ENCODE measurements around the gene ATAD2B.

ATAD2B gene

GRCh38 chr2:23905155-23905554, 21.8 kb downstream of the ATAD2B start:
- FAIRE-seq: no peak

DNA sequence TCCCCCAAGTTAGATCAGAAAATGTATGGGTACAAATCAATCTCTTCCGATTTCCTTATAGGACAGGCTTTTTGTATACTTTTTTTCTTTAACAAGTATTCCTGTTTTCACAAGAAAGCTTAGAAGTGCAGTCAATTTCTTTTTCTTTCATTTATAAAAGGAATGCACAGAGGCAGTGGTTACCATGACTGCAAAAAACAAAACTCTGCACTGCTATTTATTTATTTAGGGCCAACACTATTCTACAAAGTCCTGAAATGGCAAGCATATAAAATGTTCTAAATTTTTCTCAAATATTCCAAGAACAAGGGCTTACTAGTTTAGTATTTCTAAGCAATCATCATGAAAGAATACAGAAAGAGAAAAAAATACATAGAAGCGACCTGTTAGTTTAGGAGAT, 22.2 kb downstream of the ATAD2B start:
- FAIRE-seq: no peak

DNA sequence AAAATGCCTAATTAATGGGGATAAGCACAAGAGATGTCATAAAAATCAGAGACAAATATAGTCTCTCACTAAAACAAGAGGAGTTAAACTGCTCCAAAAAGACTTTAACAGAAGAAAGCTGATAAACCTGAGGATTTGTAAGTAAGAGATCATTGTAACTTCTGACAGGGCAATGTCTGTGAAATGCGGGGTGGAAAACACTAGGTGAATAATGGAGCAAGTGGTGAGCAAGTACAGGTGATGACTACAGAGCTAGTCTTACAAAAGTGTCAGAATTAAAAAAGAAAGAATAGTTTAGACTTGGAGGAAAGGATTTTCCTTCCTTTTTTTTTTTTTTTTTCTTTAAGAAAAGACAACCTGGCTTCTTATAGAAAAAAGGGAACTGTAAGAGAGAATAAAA, 22.7 kb downstream of the ATAD2B start:
- no peak for FAIRE-seq

DNA sequence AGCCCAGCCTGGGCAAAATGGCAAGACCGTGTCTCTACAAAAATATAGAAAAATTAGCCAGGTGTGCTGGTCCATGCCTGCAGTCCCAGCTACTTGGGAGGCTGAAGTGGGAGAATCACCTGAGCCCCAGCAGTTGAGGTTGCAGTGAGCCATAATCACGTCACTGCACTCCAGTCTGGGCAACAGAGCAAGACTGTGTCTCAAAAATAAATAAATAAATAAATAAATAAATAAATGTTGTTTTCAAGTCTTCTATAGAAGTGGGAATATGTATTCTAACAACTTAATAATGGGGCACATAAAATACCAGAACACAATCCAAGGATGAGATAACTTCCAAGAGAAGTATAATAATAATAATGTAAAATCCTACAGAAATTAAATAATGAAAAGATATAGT, 23.9 kb downstream of the ATAD2B start:
- FAIRE-seq: no peak

GRCh38 chr2:23901966-23902846, 24.7 kb downstream of the ATAD2B start:
- FAIRE-seq: no peak

DNA sequence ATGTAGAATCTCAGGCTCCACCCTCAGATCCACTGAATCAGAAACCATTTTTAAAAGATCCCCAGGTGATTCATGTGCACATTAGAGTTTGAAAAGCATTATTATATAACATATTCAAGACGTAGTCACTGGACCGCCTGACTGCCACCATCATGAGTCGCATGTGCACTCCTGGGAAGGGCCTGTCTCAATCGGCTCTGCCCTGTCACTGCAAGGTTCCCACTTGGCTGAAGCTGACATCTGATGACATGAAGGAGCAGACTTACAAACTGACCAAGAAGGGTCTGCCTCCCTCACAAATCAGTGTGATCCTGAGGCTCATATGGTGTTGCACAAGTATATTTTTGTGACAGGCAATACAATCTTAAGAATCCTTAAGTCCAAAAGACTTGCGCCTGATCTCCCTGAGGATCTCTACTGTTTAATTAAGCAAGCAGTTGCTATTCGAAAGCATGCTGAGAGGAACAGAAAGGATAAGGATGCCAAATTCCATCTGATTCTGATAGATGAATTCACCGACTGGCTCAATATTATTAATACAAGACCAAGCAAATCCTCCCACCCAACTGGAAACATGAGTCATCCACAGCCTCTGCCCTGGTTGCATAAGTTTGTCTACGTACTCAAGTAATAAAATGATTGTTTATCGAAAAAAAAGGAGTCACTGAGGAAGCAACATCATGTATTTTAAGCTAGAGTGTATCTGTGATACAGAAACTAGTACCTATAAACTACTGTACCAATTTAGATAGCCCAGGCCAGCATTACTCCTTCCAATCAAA, 26.2 kb downstream of the ATAD2B start:
- no peak for FAIRE-seq

GRCh38 chr2:23900133-23900532, 26.8 kb downstream of the ATAD2B start:
- no peak for FAIRE-seq

DNA sequence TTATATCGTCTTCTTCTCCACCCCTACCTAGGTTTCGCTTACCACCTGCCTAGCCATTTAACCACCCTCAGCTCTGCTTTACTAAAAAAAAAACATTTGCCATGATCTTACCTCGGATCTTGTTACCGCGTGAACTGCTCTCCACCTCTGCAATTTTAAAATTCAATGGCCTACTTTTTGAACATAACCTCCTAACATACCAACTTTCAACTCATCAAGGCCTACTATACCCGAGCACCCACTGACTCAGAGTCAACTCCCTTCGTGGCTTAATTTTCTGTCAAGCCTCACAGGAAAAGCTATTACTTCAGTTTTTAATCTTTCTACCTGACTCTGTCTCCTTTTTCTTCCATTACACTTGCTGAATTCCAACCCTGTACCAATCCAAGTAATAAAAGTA, 55.7 kb downstream of the ATAD2B start:
- no peak for FAIRE-seq

DNA sequence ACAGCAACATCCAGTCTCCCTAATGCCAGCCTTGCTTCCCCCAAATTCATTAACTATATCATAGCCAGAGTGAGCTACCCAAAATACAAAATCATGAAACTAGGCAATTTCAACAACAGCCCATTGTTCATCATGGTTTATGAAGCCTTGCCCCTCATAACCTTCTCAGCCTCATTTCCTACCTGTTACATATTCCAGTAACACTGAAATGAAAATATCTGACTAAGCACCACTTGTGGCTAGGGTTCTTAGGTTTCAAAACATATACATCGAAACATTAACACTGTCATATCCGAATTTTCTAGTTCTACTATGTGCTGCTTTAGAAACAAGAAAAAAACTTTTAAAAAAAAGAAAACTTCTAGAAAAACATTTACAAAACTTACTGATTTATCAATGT, 59.5 kb downstream of the ATAD2B start:
- no peak for FAIRE-seq

GRCh38 chr2:23862716-23863426, 64.1 kb downstream of the ATAD2B start:
- FAIRE-seq: no peak

- FAIRE-seq: no peak
These were observed 65.0 kb downstream of the ATAD2B start for GRCh38 chr2:23861952-23862351.

DNA sequence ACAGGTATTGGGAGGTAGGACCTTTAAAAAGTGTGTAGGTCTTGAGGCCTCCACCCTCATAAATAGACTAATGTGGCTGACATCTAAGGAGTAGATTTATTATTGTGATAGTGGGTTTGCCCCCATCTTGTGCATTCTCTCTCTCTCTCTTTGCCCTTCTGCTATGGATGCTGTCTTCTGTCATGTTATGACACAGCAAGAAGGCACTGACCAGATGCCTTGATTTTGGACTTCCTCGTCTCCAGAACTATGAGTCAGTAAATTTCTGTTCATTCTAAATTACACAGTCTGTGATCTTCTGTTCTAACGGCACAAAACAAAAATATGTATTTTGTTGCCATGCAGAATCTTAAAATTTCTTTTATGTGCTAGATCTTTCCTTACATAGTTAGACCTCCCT, 66.9 kb downstream of the ATAD2B start:
- no peak for FAIRE-seq

DNA sequence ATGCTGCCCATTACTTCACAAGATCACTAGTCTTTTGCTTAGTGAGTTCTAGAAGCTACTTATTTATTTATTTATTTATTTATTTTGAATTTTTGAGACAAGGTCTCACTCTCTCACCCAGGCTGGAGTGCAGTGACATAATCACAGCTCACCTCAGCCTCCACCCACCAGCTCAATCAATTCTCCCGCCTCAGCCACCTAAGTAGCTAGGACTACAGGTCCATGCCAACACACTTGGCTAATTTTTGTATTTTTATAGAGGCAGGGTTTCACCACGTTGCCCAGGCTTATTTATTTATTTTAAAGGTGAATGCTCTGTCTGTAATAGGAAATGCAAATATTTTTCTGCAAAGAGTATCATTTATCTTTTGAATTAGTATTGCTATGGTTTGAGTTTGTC, 67.7 kb downstream of the ATAD2B start:
- no peak for FAIRE-seq

GRCh38 chr2:23850564-23851256, 76.2 kb downstream of the ATAD2B start:
- FAIRE-seq: no peak

DNA sequence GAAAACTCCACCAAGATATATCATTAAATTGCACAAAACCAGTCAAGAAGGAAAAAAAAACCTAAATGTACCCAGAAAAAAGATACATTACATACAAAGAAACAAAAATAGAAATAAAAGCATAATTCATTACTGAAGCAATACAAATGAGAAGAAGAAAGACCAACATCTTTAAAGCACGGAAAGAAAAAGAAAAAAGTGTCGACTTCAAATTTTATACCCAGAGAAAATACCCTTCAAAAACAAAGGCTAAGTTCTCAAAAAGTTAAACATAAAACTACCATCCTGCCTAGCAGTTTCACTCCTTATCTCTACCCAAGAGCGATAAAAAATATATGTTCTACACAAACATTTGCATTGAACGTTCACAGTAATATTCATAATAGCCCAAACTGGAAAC, 82.0 kb downstream of the ATAD2B start:
- no peak for FAIRE-seq

DNA sequence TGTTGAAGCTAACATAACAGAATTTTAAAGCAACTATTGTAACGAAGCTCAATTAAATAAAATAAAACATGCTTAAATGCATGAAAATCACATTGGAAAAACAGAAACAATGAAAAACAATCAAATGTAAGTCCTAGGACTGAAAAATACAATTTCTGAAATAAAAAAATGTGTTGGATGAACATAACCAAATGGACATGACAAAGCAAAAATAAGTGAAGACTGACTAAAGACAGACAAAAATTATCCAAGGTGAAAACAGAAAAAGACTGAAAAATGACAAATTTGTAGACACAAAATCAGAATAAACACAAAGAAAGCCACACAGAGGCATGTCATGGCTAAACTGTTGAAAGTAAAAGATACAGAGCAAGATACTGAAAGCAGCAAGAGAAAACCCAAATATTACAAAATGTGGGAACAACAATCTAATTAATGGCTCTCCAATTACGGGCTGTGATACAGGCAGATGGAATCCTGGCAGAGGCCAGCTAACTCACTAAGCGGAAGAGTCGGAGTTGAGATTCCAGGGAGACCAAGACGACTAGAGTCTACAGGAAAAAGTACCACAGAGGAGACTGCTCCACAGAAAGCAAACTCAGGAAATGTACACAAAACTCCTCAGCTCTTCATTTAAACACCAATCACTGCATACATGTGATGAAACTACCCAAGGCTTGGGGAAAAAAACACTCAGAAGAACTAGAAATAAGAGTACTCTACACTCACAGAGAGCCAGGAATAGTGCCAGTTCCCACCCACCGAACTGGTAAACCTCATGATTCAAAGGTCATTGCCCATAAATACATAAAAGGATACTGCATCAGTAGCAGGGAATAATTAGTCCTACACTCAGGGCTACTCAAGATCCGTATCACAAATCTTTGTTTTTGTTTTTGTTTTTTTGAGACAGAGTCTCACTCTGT, 83.6 kb downstream of the ATAD2B start:
- FAIRE-seq: peak; percentile 20

GRCh38 chr2:23839919-23840578, 86.9 kb downstream of the ATAD2B start:
- FAIRE-seq: no peak

DNA sequence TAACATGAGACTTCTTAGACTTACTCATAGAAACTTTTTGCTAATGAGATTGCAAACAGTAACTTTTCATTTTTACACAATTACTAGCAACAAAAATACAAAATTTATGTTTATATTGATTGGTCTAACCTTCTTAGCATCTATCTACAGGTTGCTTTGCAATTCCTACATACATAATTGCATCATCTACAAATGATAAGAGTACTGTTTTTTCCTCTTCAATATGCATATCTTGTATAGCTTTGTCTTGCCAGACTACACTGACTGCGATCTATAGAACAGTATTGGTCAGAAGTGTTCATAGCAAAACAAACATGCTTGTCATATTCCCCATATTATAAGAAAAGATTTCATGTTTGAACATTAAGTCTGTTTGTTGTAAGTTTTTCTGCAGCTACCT, 87.9 kb downstream of the ATAD2B start:
- FAIRE-seq: no peak

DNA sequence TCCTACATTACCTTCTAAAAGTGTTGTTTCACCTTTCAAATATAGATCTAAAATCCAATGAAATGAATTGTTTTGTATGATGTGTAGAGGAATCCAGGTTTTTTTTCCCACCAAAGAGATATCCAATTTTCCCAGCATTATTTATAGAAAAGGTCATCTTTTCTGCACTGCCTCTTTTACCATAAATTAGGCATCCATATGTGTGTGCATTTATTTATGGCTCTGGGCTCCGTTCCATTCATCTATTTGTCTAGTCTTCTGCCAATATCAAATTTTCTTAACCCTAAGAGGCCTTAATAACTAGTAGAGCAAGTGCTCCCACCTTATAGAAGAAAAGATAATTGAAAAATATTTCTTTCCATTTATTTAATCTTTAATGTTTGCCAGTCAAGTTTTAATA, 88.3 kb downstream of the ATAD2B start:
- no peak for FAIRE-seq

DNA sequence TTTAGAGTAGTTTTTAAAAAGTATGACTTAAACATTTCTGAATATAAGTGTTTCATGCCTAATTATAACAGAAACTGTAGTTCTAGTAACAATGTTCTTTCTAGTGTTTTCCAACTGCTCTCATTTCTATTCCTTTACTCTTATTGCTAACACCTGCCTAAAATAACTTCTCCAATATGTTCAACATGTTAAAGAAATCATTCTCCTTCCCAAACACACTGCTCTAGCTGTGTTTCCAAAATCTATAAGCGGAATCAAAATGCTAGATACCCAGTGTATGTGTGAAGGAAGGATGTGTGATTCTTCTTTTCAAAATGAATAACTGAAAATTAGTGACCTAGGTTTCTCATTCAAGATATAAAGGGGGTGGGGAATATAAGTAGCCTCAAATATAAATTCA, 89.1 kb downstream of the ATAD2B start:
- no peak for FAIRE-seq

- no peak for FAIRE-seq
These were observed 89.9 kb downstream of the ATAD2B start for GRCh38 chr2:23836971-23837565.

Measured in TTC549 (cell line).